ENCODE results near the gene CD200. TPM values are rescaled to one million over a fixed set of nuclear protein-coding genes. Genes with fewer than 3 reads are reported as not detected.

The CD200 gene
- total RNA-seq, 1 experiment from 2014 or later: not detected

DNA sequence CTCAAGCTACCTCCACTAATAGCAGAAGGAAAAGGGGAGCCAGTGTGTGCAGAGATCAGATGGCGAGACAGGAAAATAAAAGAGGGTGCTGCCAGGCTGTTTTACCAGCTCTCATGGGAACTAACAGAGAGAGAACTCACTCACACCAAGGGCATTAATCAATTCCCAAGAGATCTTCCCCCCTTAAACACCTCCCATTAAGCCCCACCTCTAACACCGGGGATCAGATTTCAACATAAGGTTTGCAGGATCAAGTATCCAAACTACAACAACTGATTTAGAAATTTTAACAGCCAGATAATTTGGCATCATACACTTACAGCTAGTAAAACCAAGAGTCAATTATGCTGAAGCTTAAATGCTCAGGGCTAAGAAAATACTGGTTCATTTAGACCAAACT lies 18.9 kb downstream of the CD200 start:
- Histone ChIP-seq H3K4me2 (ENCODE audit: low read length) (no peak overlapping the region), H3K4me3 (ENCODE audit: low read length) (no peak overlapping the region), H3K79me2 (ENCODE audit: low read length) (no peaks in the 10 kb centered on the region), H3K4me1 (ENCODE audit: insufficient read depth, low read length) (no peaks in the 10 kb centered on the region), H3K9me2 (replicated peaks; ENCODE audit: low read length) (no peaks in the 10 kb centered on the region), H3K36me3 (ENCODE audit: low read depth, low read length) (no peaks in the 10 kb centered on the region), H3K27me3 (ENCODE audit: low read length) (peaks cover 92% of the 10 kb centered on the region), H3K27ac (ENCODE audit: low read length) (no peak overlapping the region), H2AFZ (ENCODE audit: low read length) (no peak overlapping the region), H4K20me1 (ENCODE audit: low read length) (no peaks in the 10 kb centered on the region), H3K9me3 (ENCODE audit: low read length) (no peaks in the 10 kb centered on the region), H3F3A (ENCODE audit: low read length, unreplicated experiment) (no peaks in the 10 kb centered on the region), H3K9ac (ENCODE audit: low read length) (no peak overlapping the region)
- intact Hi-C loops (cut with micrococcal nuclease): no loop called here
- no TSS peak for BruUV-seq (replicated peaks)
- POLR2A ChIA-PET (ENCODE audit: unreplicated experiment): no interaction called here
- TF ChIP-seq EZH2phosphoT487 (IDR thresholded peaks at IDR 0.05; ENCODE audit: borderline replicate concordance, low read length) (no peak), CTCF (conservative IDR thresholded peaks at IDR 0.05; ENCODE audit: low read depth, low read length) (no peak), EZH2 (IDR thresholded peaks at IDR 0.05; ENCODE audit: low read length, unreplicated experiment) (no peak)
- CTCF ChIA-PET: no interaction called here
- ATAC-seq (no peak), DNase-seq (no peak)

DNA sequence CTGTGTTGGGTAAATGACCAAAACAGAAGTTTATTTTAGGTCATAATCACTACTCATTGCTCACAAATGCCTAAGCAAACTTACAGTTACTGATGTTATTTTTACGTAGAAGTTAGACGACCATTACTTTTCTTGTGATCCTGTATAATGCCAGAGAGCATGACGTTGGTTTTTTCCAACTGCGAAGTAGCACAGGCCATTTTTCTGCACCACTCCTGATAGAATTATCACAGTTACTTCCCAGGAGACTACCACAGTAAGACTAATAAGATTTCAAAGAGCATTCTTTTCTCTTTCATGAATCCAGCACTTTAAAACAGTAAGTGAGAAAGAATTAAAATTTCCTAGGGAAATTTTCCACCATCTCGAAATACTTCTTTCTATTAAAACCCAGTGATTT lies 19.8 kb downstream of the CD200 start:
- CTCF ChIA-PET: no interaction called here
- ATAC-seq (no peak), DNase-seq (no peak)
- H3K9ac ChIP-seq (ENCODE audit: low read length): no peak overlapping the region
- no peaks in the 10 kb centered on the region for H3K9me2 ChIP-seq (replicated peaks; ENCODE audit: low read length)
- peaks cover 89% of the 10 kb centered on the region for H3K27me3 ChIP-seq (ENCODE audit: low read length)
- H3K4me2 ChIP-seq (ENCODE audit: low read length): no peak overlapping the region
- H2AFZ ChIP-seq (ENCODE audit: low read length): no peak overlapping the region
- H3K4me3 ChIP-seq (ENCODE audit: low read length): no peak overlapping the region
- BruUV-seq (replicated peaks): no TSS peak
- H4K20me1 ChIP-seq (ENCODE audit: low read length): no peaks in the 10 kb centered on the region
- POLR2A ChIA-PET (ENCODE audit: unreplicated experiment): no interaction called here
- no peaks in the 10 kb centered on the region for H3K79me2 ChIP-seq (ENCODE audit: low read length)
- no peak for TF ChIP-seq CTCF (conservative IDR thresholded peaks at IDR 0.05; ENCODE audit: low read depth, low read length)
- TF ChIP-seq EZH2 (IDR thresholded peaks at IDR 0.05; ENCODE audit: low read length, unreplicated experiment): no peak
- no peak for TF ChIP-seq EZH2phosphoT487 (IDR thresholded peaks at IDR 0.05; ENCODE audit: borderline replicate concordance, low read length)
- no peaks in the 10 kb centered on the region for H3K9me3 ChIP-seq (ENCODE audit: low read length)
- H3K27ac ChIP-seq (ENCODE audit: low read length): no peak overlapping the region
- intact Hi-C loops (cut with micrococcal nuclease): no loop called here
- no peaks in the 10 kb centered on the region for H3K4me1 ChIP-seq (ENCODE audit: insufficient read depth, low read length)
- H3F3A ChIP-seq (ENCODE audit: low read length, unreplicated experiment): no peaks in the 10 kb centered on the region
- H3K36me3 ChIP-seq (ENCODE audit: low read depth, low read length): no peaks in the 10 kb centered on the region

DNA sequence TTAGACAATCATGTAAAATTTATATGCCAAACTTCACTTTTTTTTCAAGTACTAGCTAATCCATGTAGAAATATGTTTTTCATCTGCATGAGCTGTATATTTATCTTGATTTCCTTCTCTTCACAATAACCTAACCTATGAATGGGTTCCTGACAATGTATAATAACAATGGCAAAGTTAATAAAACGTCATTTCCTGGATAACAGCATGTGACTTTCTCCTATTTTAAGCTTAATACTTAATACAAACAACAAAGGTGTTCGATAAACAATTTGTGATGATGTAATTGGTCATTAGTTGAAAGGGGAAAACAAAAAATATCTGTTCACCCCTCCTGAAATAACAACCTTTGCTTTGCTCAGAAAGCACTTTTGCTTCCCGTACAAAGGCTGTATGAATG lies 20.4 kb downstream of the CD200 start:
- Histone ChIP-seq H3K9ac (ENCODE audit: low read length) (no peak overlapping the region), H3K36me3 (ENCODE audit: low read depth, low read length) (no peaks in the 10 kb centered on the region), H2AFZ (ENCODE audit: low read length) (no peak overlapping the region), H3K4me1 (ENCODE audit: insufficient read depth, low read length) (no peaks in the 10 kb centered on the region), H3K79me2 (ENCODE audit: low read length) (no peaks in the 10 kb centered on the region), H3K9me3 (ENCODE audit: low read length) (no peaks in the 10 kb centered on the region), H3K27me3 (ENCODE audit: low read length) (peaks cover 89% of the 10 kb centered on the region), H3F3A (ENCODE audit: low read length, unreplicated experiment) (no peaks in the 10 kb centered on the region), H3K9me2 (replicated peaks; ENCODE audit: low read length) (no peaks in the 10 kb centered on the region), H3K4me2 (ENCODE audit: low read length) (no peak overlapping the region), H3K27ac (ENCODE audit: low read length) (no peak overlapping the region), H4K20me1 (ENCODE audit: low read length) (no peaks in the 10 kb centered on the region), H3K4me3 (ENCODE audit: low read length) (no peak overlapping the region)
- intact Hi-C loops (cut with micrococcal nuclease): no loop called here
- POLR2A ChIA-PET (ENCODE audit: unreplicated experiment): no interaction called here
- DNase-seq: no peak
- CTCF ChIA-PET: no interaction called here
- TF ChIP-seq EZH2phosphoT487 (IDR thresholded peaks at IDR 0.05; ENCODE audit: borderline replicate concordance, low read length) (no peak), CTCF (conservative IDR thresholded peaks at IDR 0.05; ENCODE audit: low read depth, low read length) (no peak), EZH2 (IDR thresholded peaks at IDR 0.05; ENCODE audit: low read length, unreplicated experiment) (no peak)
- ATAC-seq: no peak
- no TSS peak for BruUV-seq (replicated peaks)

All from PC-3 (cell line).